HFF-Myc (cell line): ENCODE data around the gene SLC35E3.

ENCODE experiments used
- DNase-seq: peaks from one replicate; pipeline ENCODE4 v3.0.0-alpha.2; 2011; ENCODE audit warnings: low read depth; ENCODE audit errors: extremely low read depth
- H3K4me3 ChIP-seq: replicated peaks from 2 replicates; pipeline ENCODE4 v1.5.1; 2011; ENCODE audit warnings: low read depth, mild to moderate bottlenecking, control low read depth, low read length
- CTCF ChIP-seq: IDR thresholded peaks from 2 replicates; pipeline ENCODE4 v1.5.1; 2012; ENCODE audit warnings: mild to moderate bottlenecking, low read depth, low read length, control low read depth; ENCODE audit errors: missing control alignments

SLC35E3 gene

GRCh38 chr12:68785823-68786222, 39.8 kb downstream of the SLC35E3 start:
- no peak for TF ChIP-seq CTCF
- no peak overlapping the region for H3K4me3 ChIP-seq
- no peak for DNase-seq

GRCh38 chr12:68786929-68787328, 41.0 kb downstream of the SLC35E3 start:
- no peak overlapping the region for H3K4me3 ChIP-seq
- peak; percentile 13 for TF ChIP-seq CTCF
- no peak for DNase-seq

GRCh38 chr12:68788554-68789143, 42.7 kb downstream of the SLC35E3 start:
- DNase-seq, result no peak
- H3K4me3 ChIP-seq, result no peak overlapping the region
- no peak for TF ChIP-seq CTCF

- TF ChIP-seq CTCF, result no peak
- H3K4me3 ChIP-seq, result no peak overlapping the region
- DNase-seq, result no peak
Measured at GRCh38 chr12:68789144-68789878, 43.3 kb downstream of the SLC35E3 start.

- no peak for DNase-seq
- no peak for TF ChIP-seq CTCF
- H3K4me3 ChIP-seq, result no peak overlapping the region
Measured at GRCh38 chr12:68790081-68790951, 44.3 kb downstream of the SLC35E3 start.

- TF ChIP-seq CTCF, result no peak
- no peak for DNase-seq
- H3K4me3 ChIP-seq, result no peak overlapping the region
Measured at GRCh38 chr12:68790952-68791234, 44.9 kb downstream of the SLC35E3 start.
